ENCODE data around the gene LRPAP1. TPM values are rescaled to one million over a fixed set of nuclear protein-coding genes. Genes with fewer than 3 reads are reported as not detected.

LRPAP1 gene
- total RNA-seq, 1 experiment from 2014 or later: 156 TPM

GRCh38 chr4:3532751-3533422 lies 665 bp upstream of the LRPAP1 start:
- DNase-seq (ENCODE audit: low spot score): no peak

GRCh38 chr4:3531318-3531878 lies 824 bp downstream of the LRPAP1 start:
- peak; percentile 16 for DNase-seq (ENCODE audit: low spot score)

GRCh38 chr4:3530663-3531254 lies 1.5 kb downstream of the LRPAP1 start:
- DNase-seq (ENCODE audit: low spot score): no peak

- DNase-seq (ENCODE audit: low spot score): no peak
These were observed 2.2 kb downstream of the LRPAP1 start for GRCh38 chr4:3530051-3530450.

- no peak for DNase-seq (ENCODE audit: low spot score)
These were observed 2.9 kb downstream of the LRPAP1 start for GRCh38 chr4:3529363-3529762.

GRCh38 chr4:3527914-3528876 lies 4.0 kb downstream of the LRPAP1 start:
- DNase-seq (ENCODE audit: low spot score): no peak

GRCh38 chr4:3527101-3527913 lies 4.9 kb downstream of the LRPAP1 start:
- no peak for DNase-seq (ENCODE audit: low spot score)

- no peak for DNase-seq (ENCODE audit: low spot score)
These were observed 5.8 kb downstream of the LRPAP1 start for GRCh38 chr4:3526456-3526855.

GRCh38 chr4:3525532-3526430 lies 6.4 kb downstream of the LRPAP1 start:
- DNase-seq (ENCODE audit: low spot score): no peak

GRCh38 chr4:3524920-3525319 lies 7.3 kb downstream of the LRPAP1 start:
- no peak for DNase-seq (ENCODE audit: low spot score)

GRCh38 chr4:3524349-3524748 lies 7.9 kb downstream of the LRPAP1 start:
- DNase-seq (ENCODE audit: low spot score): no peak

- DNase-seq (ENCODE audit: low spot score): no peak
These were observed 8.5 kb downstream of the LRPAP1 start for GRCh38 chr4:3523628-3524221.

GRCh38 chr4:3523146-3523627 lies 9.0 kb downstream of the LRPAP1 start:
- no peak for DNase-seq (ENCODE audit: low spot score)

- no peak for DNase-seq (ENCODE audit: low spot score)
These were observed 9.6 kb downstream of the LRPAP1 start for GRCh38 chr4:3522651-3523050.

- DNase-seq (ENCODE audit: low spot score): no peak
These were observed 9.9 kb downstream of the LRPAP1 start for GRCh38 chr4:3522326-3522640.

- DNase-seq (ENCODE audit: low spot score): no peak
These were observed 10.4 kb downstream of the LRPAP1 start for GRCh38 chr4:3521621-3522325.

GRCh38 chr4:3520796-3521600 lies 11.2 kb downstream of the LRPAP1 start:
- no peak for DNase-seq (ENCODE audit: low spot score)

GRCh38 chr4:3520276-3520675 lies 11.9 kb downstream of the LRPAP1 start:
- no peak for DNase-seq (ENCODE audit: low spot score)

Measured in HT-29 (cell line).